Parathyroid adenoma (tissue), 2 donors: Measurements from ENCODE around the gene PRDM16.

Experiments used
- H2AFZ ChIP-seq: fragments of 300-600 bp; sonication (generic); one replicate; pipeline ENCODE4 v1.7.0; 2017; ENCODE audit warnings: antibody characterized with exemption, mild to moderate bottlenecking
- H3K27ac ChIP-seq: fragments of 300-600 bp; sonication (generic); one replicate; pipeline ENCODE4 v1.7.0; 2017
- H3K27me3 ChIP-seq: fragments of 300-600 bp; sonication (generic); one replicate; pipeline ENCODE4 v1.7.0; 2017; ENCODE audit warnings: low read length; ENCODE audit not compliant: control insufficient read depth, insufficient read depth
- H3K36me3 ChIP-seq: fragments of 300-600 bp; sonication (generic); one replicate; pipeline ENCODE4 v1.7.0; 2017; ENCODE audit warnings: low read length; ENCODE audit not compliant: control insufficient read depth, insufficient read depth
- H3K4me1 ChIP-seq: fragments of 300-600 bp; sonication (generic); one replicate; pipeline ENCODE4 v1.7.0; 2017; ENCODE audit warnings: control low read depth
- H3K4me2 ChIP-seq: fragments of 300-600 bp; sonication (generic); one replicate; pipeline ENCODE4 v1.7.0; 2017; ENCODE audit warnings: low read length
- H3K4me3 ChIP-seq: fragments of 300-600 bp; sonication (generic); one replicate; pipeline ENCODE4 v1.7.0; 2017; ENCODE audit warnings: low read depth, low read length
- H3K79me2 ChIP-seq: fragments of 300-600 bp; sonication (generic); one replicate; pipeline ENCODE4 v1.7.0; 2017; ENCODE audit warnings: control low read depth
- H3K9ac ChIP-seq: fragments of 300-600 bp; sonication (generic); one replicate; pipeline ENCODE4 v1.7.0; 2017; ENCODE audit warnings: mild to moderate bottlenecking
- H3K9me3 ChIP-seq: fragments of 300-600 bp; sonication (generic); one replicate; pipeline ENCODE4 v1.7.0; 2017; ENCODE audit warnings: low read length; ENCODE audit not compliant: control insufficient read depth
- CTCF ChIP-seq: fragments of 300-600 bp; sonication (generic); IDR thresholded peaks from one replicate; pipeline ENCODE4 v1.7.0; 2017; ENCODE audit warnings: antibody characterized with exemption, mild to moderate bottlenecking
- donor health status: primary hyperparathyroidism.

The PRDM16 gene

GRCh38 chr1:3264456-3264855 lies 195.5 kb downstream of the PRDM16 start:
- Histone ChIP-seq H3K9ac (no peak overlapping the region), H3K36me3 (no peaks in the 10 kb centered on the region), H2AFZ (no peak overlapping the region)

GRCh38 chr1:3265835-3266805 lies 197.1 kb downstream of the PRDM16 start:
- H3K36me3 ChIP-seq: no peaks in the 10 kb centered on the region
- H3K4me3 ChIP-seq: no peak overlapping the region
- no peaks in the 10 kb centered on the region for H3K9me3 ChIP-seq
- H3K4me1 ChIP-seq: no peaks in the 10 kb centered on the region
- no peak overlapping the region for H2AFZ ChIP-seq
- no peak overlapping the region for H3K4me2 ChIP-seq
- TF ChIP-seq CTCF: no peak
- no peak overlapping the region for H3K9ac ChIP-seq
- no peaks in the 10 kb centered on the region for H3K27me3 ChIP-seq
- no peaks in the 10 kb centered on the region for H3K79me2 ChIP-seq
- H3K27ac ChIP-seq: no peak overlapping the region

More at GRCh38 chr1:3264456-3264855, 195.5 kb downstream of the PRDM16 start:
- Histone ChIP-seq H3K27me3 (no peaks in the 10 kb centered on the region), H3K4me1 (no peaks in the 10 kb centered on the region), H3K4me2 (no peak overlapping the region), H3K9me3 (no peaks in the 10 kb centered on the region), H3K79me2 (no peaks in the 10 kb centered on the region), H3K4me3 (no peak overlapping the region), H3K27ac (no peak overlapping the region)
- TF ChIP-seq CTCF: no peak

GRCh38 chr1:3266870-3267549 lies 198.0 kb downstream of the PRDM16 start:
- Histone ChIP-seq H3K9ac (no peak overlapping the region), H3K4me3 (no peak overlapping the region), H3K27me3 (no peaks in the 10 kb centered on the region), H3K4me2 (no peak overlapping the region), H3K27ac (no peak overlapping the region), H3K36me3 (no peaks in the 10 kb centered on the region), H3K9me3 (no peaks in the 10 kb centered on the region), H3K79me2 (no peaks in the 10 kb centered on the region), H2AFZ (no peak overlapping the region), H3K4me1 (no peaks in the 10 kb centered on the region)
- TF ChIP-seq CTCF: no peak

GRCh38 chr1:3267550-3268270 lies 198.7 kb downstream of the PRDM16 start:
- Histone ChIP-seq H3K4me1 (no peaks in the 10 kb centered on the region), H3K4me2 (no peak overlapping the region), H3K4me3 (no peak overlapping the region), H3K36me3 (no peaks in the 10 kb centered on the region), H3K9ac (no peak overlapping the region), H3K27me3 (no peaks in the 10 kb centered on the region), H3K79me2 (no peaks in the 10 kb centered on the region), H3K27ac (no peak overlapping the region), H3K9me3 (no peaks in the 10 kb centered on the region), H2AFZ (no peak overlapping the region)
- TF ChIP-seq CTCF: no peak
